A673 (cell line): Measurements from ENCODE around the gene C1orf174. TPM values are rescaled to one million over a fixed set of nuclear protein-coding genes. Genes with fewer than 3 reads are reported as not detected.

Experiments
- BruUV-seq: library from RNA; stranded (reverse); fragments of 400-500 nt; replicated peaks from 2 replicates; lab custom pipeline; 2021; lab: Mats Ljungman, UMichigan
- CTCF ChIA-PET: fragments of 300-600 bp; sonication (Branson Sonifier 250); formaldehyde crosslinking; loops from one replicate; lab custom pipeline; 2022; ENCODE audit warnings: antibody characterized with exemption; lab: Charles Lee
- POLR2A ChIA-PET: fragments of 300-600 bp; sonication (Branson Sonifier 250); formaldehyde crosslinking; loops from one replicate; lab custom pipeline; 2022; ENCODE audit warnings: antibody characterized with exemption; ENCODE audit not compliant: low non-redundant PET; lab: Charles Lee
- DNase-seq: peaks from one replicate; pipeline ENCODE4 v3.0.0-alpha.2; 2015; ENCODE audit warnings: low spot score
- H3K27ac ChIP-seq: fragments of 200-600 bp; sonication (generic); 2 replicates; pipeline ENCODE4 v1.5.1; 2016; ENCODE audit warnings: mixed run types, low read depth, mild to moderate bottlenecking, mixed read lengths, antibody characterized with exemption, low read length; ENCODE audit not compliant: poor library complexity, severe bottlenecking
- H3K27me3 ChIP-seq: fragments of 200-600 bp; sonication (generic); replicated peaks from 2 replicates; pipeline ENCODE4 v1.6.1; 2017; ENCODE audit warnings: mixed run types, low read depth, mild to moderate bottlenecking, mixed read lengths, antibody characterized with exemption, low read length; ENCODE audit not compliant: insufficient read depth, poor library complexity
- H3K36me3 ChIP-seq: fragments of 200-600 bp; sonication (generic); 2 replicates; pipeline ENCODE4 v1.6.1; 2016; ENCODE audit warnings: mixed run types, mild to moderate bottlenecking, mixed read lengths, antibody characterized with exemption, low read length; ENCODE audit not compliant: insufficient read depth, poor library complexity, severe bottlenecking
- H3K4me1 ChIP-seq: fragments of 200-600 bp; sonication (generic); 2 replicates; pipeline ENCODE4 v1.6.1; 2017; ENCODE audit warnings: mixed run types, mild to moderate bottlenecking, mixed read lengths, antibody characterized with exemption, low read length; ENCODE audit not compliant: insufficient read depth, poor library complexity, severe bottlenecking
- H3K4me3 ChIP-seq: fragments of 200-600 bp; sonication (generic); 2 replicates; pipeline ENCODE4 v1.5.1; 2016; ENCODE audit warnings: low read depth, mixed run types, mild to moderate bottlenecking, mixed read lengths, low read length; ENCODE audit not compliant: poor library complexity, severe bottlenecking
- H3K9me3 ChIP-seq: fragments of 200-600 bp; sonication (generic); 2 replicates; pipeline ENCODE4 v1.6.1; 2016; ENCODE audit warnings: mixed run types, low read depth, mild to moderate bottlenecking, mixed read lengths, antibody characterized with exemption, low read length; ENCODE audit not compliant: poor library complexity, severe bottlenecking
- CTCF ChIP-seq: fragments of 300-800, 200-600 bp; sonication (generic); conservative IDR thresholded peaks from 2 replicates; pipeline ENCODE4 v1.5.1; 2017; ENCODE audit warnings: low read depth, mild to moderate bottlenecking, antibody characterized with exemption, low read length, moderate library complexity, mixed read lengths
- EZH2 ChIP-seq: fragments of 200-600 bp; sonication (generic); IDR thresholded peaks from 2 replicates; pipeline ENCODE4 v1.6.1; 2017; ENCODE audit warnings: borderline replicate concordance, low read depth, mild to moderate bottlenecking, mixed read lengths, antibody characterized with exemption, low read length; ENCODE audit not compliant: poor library complexity, severe bottlenecking
- intact Hi-C: fragments of 100-400 bp; cut with micrococcal nuclease; formaldehyde crosslinking; loops from one replicate; pipeline ENCODE4 v1.10.0; 2022; ENCODE audit not compliant: unreplicated experiment
- total RNA-seq: library from RNA; stranded (reverse); gene quantifications from 2 replicates; pipeline ENCODE4 v1.2.3, GENCODE V29; 2021

C1orf174 gene
- total RNA-seq, 1 experiment from 2014 or later, result 36.2 TPM

GRCh38 chr1:3945222-3945621 lies 45.1 kb upstream of the C1orf174 start:
- DNase-seq, result no peak
- H3K27me3 ChIP-seq, result peaks cover 60% of the 10 kb centered on the region
- TF ChIP-seq CTCF (no peak), EZH2 (no peak)
- no peaks in the 10 kb centered on the region for H3K4me1 ChIP-seq
- H3K4me3 ChIP-seq, result no peak overlapping the region
- intact Hi-C loops, result no loop called here
- POLR2A ChIA-PET, result no interaction called here
- H3K9me3 ChIP-seq, result no peaks in the 10 kb centered on the region
- H3K36me3 ChIP-seq, result no peaks in the 10 kb centered on the region
- no TSS peak for BruUV-seq
- no peak overlapping the region for H3K27ac ChIP-seq
- CTCF ChIA-PET, result no interaction called here

GRCh38 chr1:3944578-3945125 lies 44.6 kb upstream of the C1orf174 start:
- no peak overlapping the region for H3K4me3 ChIP-seq
- ChIA-PET CTCF (no interaction called here), POLR2A (no interaction called here)
- BruUV-seq, result no TSS peak
- intact Hi-C loops, result no loop called here
- peaks cover 66% of the 10 kb centered on the region for H3K27me3 ChIP-seq
- no peak for DNase-seq
- H3K4me1 ChIP-seq, result no peaks in the 10 kb centered on the region
- TF ChIP-seq CTCF, result no peak
- TF ChIP-seq EZH2, result no peak
- H3K27ac ChIP-seq, result no peak overlapping the region
- H3K9me3 ChIP-seq, result no peaks in the 10 kb centered on the region
- H3K36me3 ChIP-seq, result no peaks in the 10 kb centered on the region

- BruUV-seq, result no TSS peak
- POLR2A ChIA-PET, result no interaction called here
Observed at GRCh38 chr1:3943806-3944577, 43.9 kb upstream of the C1orf174 start.

More at GRCh38 chr1:3943806-3944577, 43.9 kb upstream of the C1orf174 start:
- Histone ChIP-seq H3K27ac (no peak overlapping the region), H3K4me3 (no peak overlapping the region), H3K4me1 (no peaks in the 10 kb centered on the region), H3K36me3 (no peaks in the 10 kb centered on the region), H3K9me3 (no peaks in the 10 kb centered on the region), H3K27me3 (peaks cover 68% of the 10 kb centered on the region)
- TF ChIP-seq EZH2 (no peak), CTCF (no peak)
- intact Hi-C loops, result no loop called here
- CTCF ChIA-PET, result no interaction called here
- no peak for DNase-seq
